ENCODE data around the gene ARHGEF19.
A peak's percentile ranks its signal among the peaks of the same experiment; 100 is the strongest.
"Not testable (repeated sequence)": the region's sequence is repeated elsewhere in the genome, so short reads cannot be mapped to it uniquely, and the experiment has no call there.

The ARHGEF19 gene

DNA sequence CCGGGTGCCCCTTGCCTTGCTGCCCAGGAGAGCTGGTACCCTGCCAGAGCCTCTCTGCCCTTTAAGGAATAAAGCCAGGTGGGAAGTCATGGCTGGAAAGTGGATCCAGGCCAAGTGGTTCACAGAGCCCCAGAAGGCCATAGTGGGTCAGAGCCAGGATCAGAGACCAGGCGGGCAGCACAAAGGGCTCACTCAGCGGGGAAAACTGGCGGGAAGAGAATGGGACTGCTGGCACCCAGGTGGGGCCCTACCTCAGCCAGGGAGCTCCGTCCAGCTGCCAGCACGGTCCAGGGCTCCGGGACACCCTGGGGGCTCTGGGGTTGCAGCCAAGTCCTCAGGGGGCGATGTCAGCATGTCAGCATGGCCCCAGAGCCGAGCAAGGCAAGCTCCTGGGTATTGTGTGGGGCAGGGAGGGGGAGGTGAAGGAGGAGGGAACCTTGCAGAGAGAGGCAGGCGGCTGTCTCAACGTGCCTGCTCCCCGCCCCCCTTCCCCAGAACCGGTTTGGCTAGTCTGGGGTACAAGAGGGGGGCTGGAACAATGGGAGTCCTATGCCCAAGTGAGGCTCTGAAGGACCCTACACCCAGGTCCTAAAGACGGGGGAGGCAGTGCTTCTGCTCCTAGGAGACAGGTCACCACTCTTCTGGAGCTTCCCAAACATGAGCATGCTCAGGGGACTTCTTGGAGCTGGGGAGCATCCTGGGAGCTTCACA, at the start of gene ARHGEF19:
Gene ARHGEF19, minus strand, starts transcription at position 402 of the 711 bp plus-strand sequence. CDS start 3,598 bp downstream, outside the sequence.
- DNase-seq, result no peak

DNA sequence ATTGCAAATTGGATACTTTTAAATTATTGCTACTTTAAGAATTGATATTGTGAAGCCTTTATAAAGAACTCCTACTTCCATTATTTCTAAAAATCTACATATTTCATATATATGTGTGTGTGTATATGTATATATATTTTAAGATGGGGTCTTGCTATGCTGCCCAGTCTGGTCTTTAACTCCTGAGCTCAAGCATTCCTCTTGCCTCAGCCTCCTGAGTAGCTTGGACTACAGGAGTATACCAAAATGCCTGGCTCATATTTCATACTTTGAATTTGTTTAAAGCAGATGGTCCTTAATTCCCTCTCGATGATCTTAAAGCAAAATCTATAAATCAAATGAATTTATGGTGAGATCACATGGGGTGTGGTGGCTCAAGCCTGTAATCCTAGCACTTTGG, 49.6 kb upstream of the ARHGEF19 start:
- DNase-seq, result no peak

- no peak for DNase-seq
These were observed 48.4 kb upstream of the ARHGEF19 start for GRCh38 chr1:16260814-16261213.

DNA sequence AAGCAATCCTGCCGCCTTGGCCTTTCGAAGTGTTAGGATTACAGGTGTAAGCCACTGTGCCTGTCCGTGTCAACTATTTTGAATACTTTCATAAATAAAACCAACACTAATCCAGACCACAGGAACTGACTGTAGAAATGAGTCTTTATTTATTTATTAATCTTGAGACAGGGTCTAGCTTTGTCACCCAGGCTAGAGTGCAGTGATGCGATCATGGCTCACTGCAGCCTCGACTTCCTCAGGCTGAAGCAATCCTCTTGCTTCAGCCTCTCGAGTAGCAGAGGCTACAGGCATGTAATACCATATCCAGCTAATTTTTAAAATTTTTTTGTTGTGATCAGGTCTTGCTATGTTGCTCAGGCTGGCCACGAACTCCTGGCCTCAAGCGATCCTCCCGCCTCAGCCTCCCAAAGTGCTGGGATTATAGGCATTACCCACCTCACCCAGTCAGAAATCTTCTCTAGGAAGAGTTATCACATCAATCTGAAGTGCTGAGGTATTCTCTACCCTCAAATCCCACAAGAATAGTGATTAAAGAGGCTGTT, 46.2 kb upstream of the ARHGEF19 start:
- DNase-seq, result no peak

GRCh38 chr1:16257968-16258367, 45.5 kb upstream of the ARHGEF19 start:
- no peak for DNase-seq

GRCh38 chr1:16257556-16257955, 45.1 kb upstream of the ARHGEF19 start:
- DNase-seq, result not testable (repeated sequence)

DNA sequence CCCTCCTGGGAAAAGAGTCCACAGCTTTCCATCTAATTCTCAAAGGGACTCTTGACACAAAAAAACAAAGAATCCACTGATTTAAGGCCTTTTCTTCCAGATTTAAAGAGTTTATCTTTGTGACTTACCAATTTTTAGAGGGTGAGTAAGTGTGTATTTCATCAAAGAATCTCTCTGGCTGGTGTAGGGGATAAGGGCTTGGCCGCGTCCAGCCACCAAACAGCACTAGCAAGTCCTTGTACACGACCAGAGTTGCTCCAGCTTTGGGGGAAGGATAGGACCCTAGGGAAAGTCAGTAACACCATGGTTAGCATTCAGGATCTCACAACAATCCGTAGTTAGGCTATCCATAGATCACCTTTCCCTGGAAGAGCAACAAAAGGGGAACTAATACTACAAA, 44.0 kb upstream of the ARHGEF19 start:
- DNase-seq, result no peak

DNA sequence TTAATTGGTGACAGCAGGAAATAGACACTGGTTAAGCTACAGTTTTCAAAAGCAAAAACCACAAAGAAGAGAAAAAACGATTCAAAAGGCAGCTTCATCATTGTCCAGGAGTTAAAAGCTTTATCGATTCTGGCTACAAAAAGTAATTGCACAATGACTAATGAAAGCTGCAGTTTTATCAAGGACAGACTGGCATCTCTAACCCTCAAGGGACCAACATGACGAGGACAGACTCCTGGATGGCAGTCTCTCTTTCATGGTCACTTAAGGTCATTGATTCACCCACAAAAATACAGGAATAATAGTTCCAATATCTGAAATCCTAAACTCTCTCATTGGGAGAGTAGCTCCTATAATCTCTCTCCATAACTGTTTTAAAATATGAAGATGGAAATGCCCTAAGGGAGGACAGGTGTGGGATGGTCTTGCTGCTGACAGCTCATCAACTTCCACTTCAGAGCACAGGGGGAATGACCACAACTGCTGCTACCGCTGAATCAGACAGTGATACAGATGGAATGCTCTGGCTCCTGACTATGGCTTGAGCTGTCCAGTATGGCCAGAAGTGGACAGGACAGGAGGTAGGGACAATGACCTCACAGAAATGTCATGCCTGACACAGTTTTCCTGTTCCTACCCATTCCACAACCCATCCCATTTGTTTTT, 41.9 kb upstream of the ARHGEF19 start:
- no peak for DNase-seq

DNA sequence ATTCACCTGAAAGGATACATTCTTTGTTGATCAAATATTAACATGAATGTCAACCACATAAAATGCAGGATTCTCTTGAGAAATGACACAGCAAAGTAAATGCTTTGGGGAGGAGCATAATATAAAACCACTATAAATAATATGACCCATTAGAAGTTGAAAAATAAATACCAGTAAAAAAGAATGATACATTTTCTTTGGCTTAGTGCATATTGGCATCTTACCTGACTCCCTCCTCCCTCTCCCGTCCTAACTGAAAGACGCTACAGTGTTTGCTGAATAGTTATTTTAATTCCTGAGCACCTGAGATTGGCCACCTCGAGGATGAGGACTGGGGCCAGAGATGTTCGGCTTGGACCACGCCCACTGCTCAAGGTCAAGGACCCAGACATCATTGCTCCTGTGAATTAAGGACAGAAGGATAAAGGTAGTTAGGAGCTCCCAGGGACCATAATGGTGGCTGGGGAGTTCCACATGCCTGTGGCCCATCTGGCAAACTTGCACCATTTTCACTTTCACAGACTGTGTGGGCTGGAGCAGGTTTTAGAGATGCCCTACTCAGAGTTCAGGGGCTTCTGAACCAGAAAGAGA, 41.0 kb upstream of the ARHGEF19 start:
- DNase-seq, result no peak

DNA sequence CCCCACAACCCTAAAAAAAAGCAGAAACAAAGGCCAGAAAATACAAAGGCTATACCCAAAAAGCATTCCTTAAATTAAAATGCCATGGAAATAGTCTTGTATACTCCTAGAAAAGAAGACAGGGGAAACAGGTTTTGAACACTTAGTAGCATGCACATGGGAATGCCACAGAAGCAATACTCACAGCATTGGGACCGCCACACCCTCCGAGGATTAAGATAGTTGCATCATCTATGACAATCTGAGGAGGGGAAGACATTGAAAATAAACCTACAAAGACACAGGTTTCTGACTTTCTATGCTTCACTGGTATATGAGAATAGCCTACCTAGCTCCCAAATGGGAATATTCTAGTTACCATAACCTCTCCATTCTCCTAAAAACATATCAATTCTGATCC, 40.5 kb upstream of the ARHGEF19 start:
- no peak for DNase-seq

DNA sequence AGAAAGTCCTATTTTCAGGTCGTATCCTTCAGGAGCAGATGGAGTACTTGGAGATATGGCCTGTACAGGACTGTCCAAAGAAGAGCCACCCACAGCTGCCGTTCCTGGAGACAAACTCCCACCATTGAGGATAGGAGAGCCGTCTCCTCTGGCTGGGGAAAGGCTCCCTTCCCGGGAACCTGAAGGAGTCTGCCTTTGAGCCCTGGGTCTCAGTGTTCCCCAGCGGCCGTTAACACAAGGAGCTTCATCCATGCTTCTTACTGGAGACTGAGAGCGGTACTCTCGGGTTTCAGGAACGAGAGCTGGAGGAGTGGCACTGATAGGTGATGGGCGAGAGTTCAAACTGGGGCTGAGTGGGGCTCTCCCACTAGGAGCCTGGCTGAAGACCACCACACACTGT, 38.9 kb upstream of the ARHGEF19 start:
- DNase-seq, result no peak

GRCh38 chr1:16250524-16251251, 38.2 kb upstream of the ARHGEF19 start:
- no peak for DNase-seq

- no peak for DNase-seq
These were observed 37.3 kb upstream of the ARHGEF19 start for GRCh38 chr1:16249596-16250241.

GRCh38 chr1:16248603-16249516, 36.4 kb upstream of the ARHGEF19 start:
- peak; percentile 67 for DNase-seq

GRCh38 chr1:16248007-16248436, 35.6 kb upstream of the ARHGEF19 start:
- DNase-seq, result no peak

GRCh38 chr1:16247441-16247840, 35.0 kb upstream of the ARHGEF19 start:
- no peak for DNase-seq

GRCh38 chr1:16246961-16247360, 34.5 kb upstream of the ARHGEF19 start:
- no peak for DNase-seq

- not testable (repeated sequence) for DNase-seq
These were observed 33.8 kb upstream of the ARHGEF19 start for GRCh38 chr1:16246239-16246638.

- DNase-seq, result no peak
These were observed 33.2 kb upstream of the ARHGEF19 start for GRCh38 chr1:16245476-16246196.

GRCh38 chr1:16244650-16245285, 32.3 kb upstream of the ARHGEF19 start:
- DNase-seq, result no peak
